Left ventricle myocardium inferior (tissue), 1 donor: ENCODE measurements around the gene ZNF837. TPM values are rescaled to one million over a fixed set of nuclear protein-coding genes. Genes with fewer than 3 reads are reported as not detected.

Experiments used
- DNase-seq: peaks from one replicate; pipeline ENCODE4 v3.0.0-alpha.2; 2020
- H3K27ac ChIP-seq: fragments of 200-600 bp; replicated peaks from 2 replicates; pipeline ENCODE4 v1.8.0; 2021
- H3K27me3 ChIP-seq: fragments of 200-600 bp; 2 replicates; pipeline ENCODE4 v1.8.0; 2021; ENCODE audit warnings: low read depth
- H3K36me3 ChIP-seq: fragments of 200-600 bp; 2 replicates; pipeline ENCODE4 v1.8.0; 2021
- H3K4me1 ChIP-seq: fragments of 200-600 bp; 2 replicates; pipeline ENCODE4 v1.8.0; 2021
- H3K4me3 ChIP-seq: fragments of 200-600 bp; 2 replicates; pipeline ENCODE4 v1.8.0; 2021; ENCODE audit warnings: mild to moderate bottlenecking, moderate library complexity
- H3K9me3 ChIP-seq: fragments of 200-600 bp; replicated peaks from 2 replicates; pipeline ENCODE4 v1.8.0; 2021
- intact Hi-C: fragments of 100-400 bp; cut with micrococcal nuclease; formaldehyde crosslinking; loops from one replicate; pipeline ENCODE4 v1.11.0; 2022
- total RNA-seq: library from RNA; stranded (reverse); fragmentation: NEBNext Ultra II Directional; extraction: Animal tissue kit (Norgen Biotek cat#: 25700); gene quantifications from one replicate; pipeline ENCODE4 v1.2.1, GENCODE V29; 2021
- TF ChIP-seq, protein P1 (sequence below): fragments of 200-600 bp; IDR thresholded peaks from 2 replicates; pipeline ENCODE4 v1.8.0; 2021; ENCODE audit warnings: antibody characterized with exemption, mild to moderate bottlenecking, borderline replicate concordance
- donor health status: DM: no; HTN: yes; CAD: no; lungs with severe emphysema.

Gene ZNF837
- total RNA-seq, 1 donor from 2014 or later = 0.19 TPM

DNA sequence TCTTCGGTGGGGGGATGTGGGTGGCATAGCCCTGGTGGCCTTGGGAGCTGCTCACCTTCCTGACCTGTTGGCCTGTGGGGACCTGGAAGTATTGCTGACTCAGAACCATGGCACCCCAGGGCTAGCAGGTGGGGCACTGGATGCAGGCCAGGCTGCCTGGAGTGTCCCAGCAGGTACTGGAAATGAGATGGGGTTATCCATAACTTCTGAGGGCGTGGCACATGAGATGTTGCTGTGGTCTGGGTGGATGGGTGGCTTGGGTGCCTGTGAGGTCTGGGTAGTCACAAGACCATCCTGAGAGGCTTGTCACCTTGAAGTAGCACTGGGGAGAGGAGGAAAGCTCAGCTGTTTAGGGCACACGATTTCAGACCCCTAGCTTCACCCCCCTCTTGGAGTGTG is 14.0 kb upstream of the ZNF837 start:
- intact Hi-C loops = no loop called here
- peaks cover 34% of the 10 kb centered on the region for H3K27me3 ChIP-seq
- no peak overlapping the region for H3K4me3 ChIP-seq
- no peaks in the 10 kb centered on the region for H3K9me3 ChIP-seq
- H3K27ac ChIP-seq = no peak overlapping the region
- TF ChIP-seq, protein P1, sequence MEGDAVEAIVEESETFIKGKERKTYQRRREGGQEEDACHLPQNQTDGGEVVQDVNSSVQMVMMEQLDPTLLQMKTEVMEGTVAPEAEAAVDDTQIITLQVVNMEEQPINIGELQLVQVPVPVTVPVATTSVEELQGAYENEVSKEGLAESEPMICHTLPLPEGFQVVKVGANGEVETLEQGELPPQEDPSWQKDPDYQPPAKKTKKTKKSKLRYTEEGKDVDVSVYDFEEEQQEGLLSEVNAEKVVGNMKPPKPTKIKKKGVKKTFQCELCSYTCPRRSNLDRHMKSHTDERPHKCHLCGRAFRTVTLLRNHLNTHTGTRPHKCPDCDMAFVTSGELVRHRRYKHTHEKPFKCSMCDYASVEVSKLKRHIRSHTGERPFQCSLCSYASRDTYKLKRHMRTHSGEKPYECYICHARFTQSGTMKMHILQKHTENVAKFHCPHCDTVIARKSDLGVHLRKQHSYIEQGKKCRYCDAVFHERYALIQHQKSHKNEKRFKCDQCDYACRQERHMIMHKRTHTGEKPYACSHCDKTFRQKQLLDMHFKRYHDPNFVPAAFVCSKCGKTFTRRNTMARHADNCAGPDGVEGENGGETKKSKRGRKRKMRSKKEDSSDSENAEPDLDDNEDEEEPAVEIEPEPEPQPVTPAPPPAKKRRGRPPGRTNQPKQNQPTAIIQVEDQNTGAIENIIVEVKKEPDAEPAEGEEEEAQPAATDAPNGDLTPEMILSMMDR = no peak
- peaks cover 54% of the 10 kb centered on the region for H3K36me3 ChIP-seq
- H3K4me1 ChIP-seq = peaks cover 25% of the 10 kb centered on the region
- no peak for DNase-seq

DNA sequence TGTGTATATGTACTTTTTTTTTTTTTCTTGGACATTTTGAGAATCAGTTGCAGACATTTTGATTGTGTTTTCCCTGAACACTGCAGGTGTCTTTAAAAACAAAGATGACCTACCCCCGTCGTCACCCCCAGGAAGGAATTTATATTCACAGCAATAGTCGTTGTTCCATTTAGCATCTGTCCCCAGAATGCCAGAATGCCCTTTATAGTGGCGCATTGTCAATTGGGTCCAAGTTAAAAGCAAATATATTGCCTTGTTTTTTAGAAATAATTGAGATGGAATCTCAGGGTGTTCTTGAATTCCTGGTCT is 12.8 kb upstream of the ZNF837 start:
- H3K27ac ChIP-seq = no peak overlapping the region
- no peak overlapping the region for H3K4me3 ChIP-seq
- H3K36me3 ChIP-seq = peaks cover 65% of the 10 kb centered on the region
- peaks cover 35% of the 10 kb centered on the region for H3K4me1 ChIP-seq
- no peaks in the 10 kb centered on the region for H3K9me3 ChIP-seq
- no peak for DNase-seq
- TF ChIP-seq, protein P1 = no peak
- peaks cover 34% of the 10 kb centered on the region for H3K27me3 ChIP-seq
- intact Hi-C loops = no loop called here

DNA sequence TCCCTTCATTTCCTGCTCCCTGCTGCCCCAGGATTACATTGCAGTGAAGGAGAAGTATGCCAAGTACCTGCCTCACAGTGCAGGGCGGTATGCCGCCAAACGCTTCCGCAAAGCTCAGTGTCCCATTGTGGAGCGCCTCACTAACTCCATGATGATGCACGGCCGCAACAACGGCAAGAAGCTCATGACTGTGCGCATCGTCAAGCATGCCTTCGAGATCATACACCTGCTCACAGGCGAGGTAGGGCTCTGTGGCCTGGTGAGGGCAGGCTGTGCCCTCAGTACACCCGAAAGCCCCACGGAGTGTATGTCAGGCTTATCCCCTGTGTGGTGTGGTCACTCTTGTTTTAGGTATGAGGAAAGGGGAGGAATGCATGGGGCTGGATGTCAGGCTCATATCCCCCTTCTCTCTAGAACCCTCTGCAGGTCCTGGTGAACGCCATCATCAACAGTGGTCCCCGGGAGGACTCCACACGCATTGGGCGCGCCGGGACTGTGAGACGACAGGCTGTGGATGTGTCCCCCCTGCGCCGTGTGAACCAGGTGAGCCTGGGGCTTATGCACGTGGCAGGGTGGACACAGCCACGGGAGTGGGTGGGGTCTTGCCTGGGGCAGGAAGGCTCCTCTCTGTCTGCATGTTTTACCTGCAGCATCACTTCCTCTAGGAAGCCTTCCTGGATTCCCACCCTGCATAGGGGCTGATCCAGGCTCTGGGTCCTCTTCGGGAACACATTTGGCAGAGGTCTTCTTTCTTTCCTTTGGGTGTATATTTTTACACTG is 12.3 kb upstream of the ZNF837 start:
- no peak for DNase-seq
- H3K27me3 ChIP-seq = peaks cover 30% of the 10 kb centered on the region
- no peak overlapping the region for H3K27ac ChIP-seq
- peaks cover 70% of the 10 kb centered on the region for H3K36me3 ChIP-seq
- H3K4me3 ChIP-seq = no peak overlapping the region
- intact Hi-C loops = no loop called here
- peaks cover 40% of the 10 kb centered on the region for H3K4me1 ChIP-seq
- TF ChIP-seq, protein P1 = no peak
- no peaks in the 10 kb centered on the region for H3K9me3 ChIP-seq

DNA sequence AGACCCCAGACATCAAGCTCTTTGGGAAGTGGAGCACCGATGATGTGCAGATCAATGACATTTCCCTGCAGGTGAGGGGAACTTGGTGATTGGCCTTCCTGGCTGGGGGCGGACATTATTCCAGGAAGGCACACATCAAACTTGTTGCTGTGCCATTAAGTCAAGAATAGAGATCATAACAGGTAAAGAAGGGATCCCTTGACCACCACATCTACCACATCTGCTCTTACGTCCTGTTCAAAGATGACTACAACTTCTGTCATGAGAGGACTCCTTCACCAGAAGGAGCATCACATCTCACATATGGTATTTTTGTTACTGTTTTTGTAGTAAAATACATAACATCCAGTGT is 7.3 kb upstream of the ZNF837 start:
- Histone ChIP-seq H3K27ac (no peak overlapping the region), H3K4me1 (peaks cover 55% of the 10 kb centered on the region), H3K9me3 (no peaks in the 10 kb centered on the region), H3K36me3 (peaks cover 50% of the 10 kb centered on the region), H3K4me3 (peak overlapping the region; percentile 71), H3K27me3 (no peaks in the 10 kb centered on the region)
- no peak for DNase-seq
- TF ChIP-seq, protein P1 = no peak
- intact Hi-C loops = no loop called here

DNA sequence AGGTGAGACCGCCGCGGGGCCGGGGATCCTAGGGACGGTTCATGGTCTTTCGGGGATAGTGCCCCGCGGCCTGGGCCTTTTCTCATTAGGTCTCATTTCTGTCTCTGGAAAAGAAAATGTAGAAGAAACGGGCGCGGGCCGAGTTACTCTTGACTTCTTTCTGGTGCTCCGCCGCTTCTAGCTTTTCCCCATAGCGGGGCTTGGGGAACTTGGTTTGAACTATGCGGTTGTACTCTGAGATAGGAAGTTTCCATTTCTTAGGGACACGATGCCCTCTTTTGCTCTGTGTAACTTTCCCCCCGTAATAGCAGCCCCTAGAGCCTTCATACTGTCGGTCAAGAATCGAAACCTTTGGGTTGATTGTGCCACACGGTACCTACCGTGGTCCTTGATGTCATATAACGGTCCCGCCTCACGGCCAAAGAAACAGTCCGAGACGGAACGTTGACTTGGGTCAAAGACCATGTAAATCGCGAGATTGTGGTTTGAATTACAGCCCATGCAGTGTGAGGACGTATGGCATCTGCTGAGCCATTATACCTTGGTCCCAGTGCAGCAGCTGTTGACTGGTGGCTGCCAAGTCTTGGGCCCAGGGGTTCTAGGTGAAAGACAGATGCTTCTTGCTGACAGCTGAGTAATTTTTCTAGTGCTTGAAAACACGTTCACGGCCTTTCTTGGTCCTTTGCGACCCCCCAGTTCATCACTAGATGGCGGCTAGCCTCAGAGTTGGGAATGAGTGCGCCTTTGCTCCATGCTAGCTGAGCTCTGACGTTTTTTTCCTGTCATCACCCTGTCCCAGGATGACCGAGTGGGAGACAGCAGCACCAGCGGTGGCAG is 6.7 kb upstream of the ZNF837 start:
- peaks cover 55% of the 10 kb centered on the region for H3K4me1 ChIP-seq
- TF ChIP-seq, protein P1 = no peak
- intact Hi-C loops = no loop called here
- no peaks in the 10 kb centered on the region for H3K27me3 ChIP-seq
- peaks cover 44% of the 10 kb centered on the region for H3K36me3 ChIP-seq
- peak overlapping the region; percentile 71 for H3K4me3 ChIP-seq
- DNase-seq = no peak
- H3K9me3 ChIP-seq = no peaks in the 10 kb centered on the region
- H3K27ac ChIP-seq = peak overlapping the region; percentile 100
